Esophagus muscularis mucosa (tissue), 4 donors: ENCODE data around the gene SCARF1. TPM values are rescaled to one million over a fixed set of nuclear protein-coding genes. Genes with fewer than 3 reads are reported as not detected.

Experiments used
- DNase-seq: peaks from one replicate; pipeline ENCODE4 v3.0.0-alpha.2; 2017; ENCODE audit errors: extremely low spot score
- H3K27ac ChIP-seq, 4 donors: fragments of 200-600 bp; sonication (generic); replicated peaks in 1 of 4; 1 replicate in 3 of 4; 2 replicates in 1 of 4; pipeline ENCODE4 v1.5.1; 2016 to 2019; ENCODE audit warnings: mild to moderate bottlenecking in 1 of 4
- H3K27me3 ChIP-seq, 4 donors: fragments of 200-600 bp; sonication (generic); one replicate each; pipeline versions ENCODE4 v1.5.1 to v1.6.0; 2016 to 2019
- H3K36me3 ChIP-seq, 4 donors: fragments of 200-600 bp; sonication (generic); one replicate each; pipeline ENCODE4 v1.5.1; 2016 to 2019
- H3K4me1 ChIP-seq, 4 donors: fragments of 200-600 bp; sonication (generic); one replicate each; pipeline ENCODE4 v1.5.1; 2016 to 2019
- H3K4me3 ChIP-seq, 4 donors: fragments of 200-600 bp; sonication (generic); 1 replicate in 2 of 4; 2 replicates in 2 of 4; pipeline ENCODE4 v1.5.1; 2016 to 2019; ENCODE audit warnings: mild to moderate bottlenecking in 4 of 4, moderate library complexity in 1 of 4
- H3K9me3 ChIP-seq, 4 donors: fragments of 200-600 bp; sonication (generic); 1 replicate in 3 of 4; 2 replicates in 1 of 4; pipeline ENCODE4 v1.5.1; 2016 to 2019
- CTCF ChIP-seq, 3 experiments: fragments of 200-600 bp in 2 of 3; fragments of 450-650 bp in 1 of 3; sonication (generic) in 2 of 3; IDR thresholded peaks; one replicate each; pipeline ENCODE4 v1.5.1; 2017 to 2019; ENCODE audit warnings: antibody characterized with exemption in 3 of 3, mild to moderate bottlenecking in 2 of 3, moderate library complexity in 1 of 3
- EP300 ChIP-seq: sonication (generic); formaldehyde crosslinking; IDR thresholded peaks from one replicate; pipeline ENCODE4 v1.6.1; 2017; ENCODE audit warnings: antibody characterized with exemption
- POLR2A ChIP-seq: fragments of 450-650 bp; IDR thresholded peaks from one replicate; pipeline ENCODE4 v1.6.1; 2017; ENCODE audit warnings: antibody characterized with exemption, moderate library complexity, mild to moderate bottlenecking, low read depth
- POLR2AphosphoS5 ChIP-seq, 2 donors: sonication (generic); formaldehyde crosslinking; IDR thresholded peaks; one replicate each; pipeline ENCODE4 v1.6.1; 2017; ENCODE audit warnings: antibody characterized with exemption in 2 of 2
- WGBS: methylation state at CpG from one replicate; pipeline ENCODE4 v1.1.5; 2018; 5-methylcytosine and 5-hydroxymethylcytosine counted together
- intact Hi-C: fragments of 100-400 bp; cut with DNase I; formaldehyde crosslinking; loops from one replicate; pipeline ENCODE4 v1.15.1; 2023
- total RNA-seq, 4 donors: library from RNA; depleted of rRNA; stranded (reverse); fragments of >200 nt; gene quantifications; one replicate each; pipeline versions ENCODE4 v1.1.0 to v1.2.1, GENCODE V29; 2016

Gene SCARF1
- total RNA-seq, 4 donors from 2014 or later: 6.2 to 19.8 (median 12.8) TPM

- TF ChIP-seq POLR2AphosphoS5 (IDR thresholded peaks at IDR 0.05) (no peak), EP300 (no peak), POLR2A (no peak), CTCF (IDR thresholded peaks at IDR 0.05) (no peak)
- WGBS: 89% methylated on average over 5 of the region's 5 CpGs
- H3K4me1 ChIP-seq: peaks cover 15 to 21% (median 18%) of the 10 kb centered on the region in 4 donors
- no peak for DNase-seq
- intact Hi-C loops: no loop called here
- H3K36me3 ChIP-seq: peaks cover 0 to 27% (median 4%) of the 10 kb centered on the region in 4 donors
- no peak overlapping the region for H3K4me3 ChIP-seq
- no peaks in the 10 kb centered on the region for H3K9me3 ChIP-seq
- H3K27ac ChIP-seq: no peak overlapping the region
- H3K27me3 ChIP-seq: no peaks in the 10 kb centered on the region
Measured at GRCh38 chr17:1593630-1593931, 52.0 kb downstream of the SCARF1 start.

- H3K27ac ChIP-seq: no peak overlapping the region
- TF ChIP-seq EP300: no peak
- TF ChIP-seq POLR2A: no peak
- no peak for TF ChIP-seq CTCF (IDR thresholded peaks at IDR 0.05)
- TF ChIP-seq POLR2AphosphoS5 (IDR thresholded peaks at IDR 0.05): no peak
- no peaks in the 10 kb centered on the region for H3K27me3 ChIP-seq
- H3K36me3 ChIP-seq: peaks cover 0 to 27% (median 4%) of the 10 kb centered on the region in 4 donors
- intact Hi-C loops: no loop called here
- H3K4me3 ChIP-seq: no peak overlapping the region
- no peaks in the 10 kb centered on the region for H3K9me3 ChIP-seq
- DNase-seq: no peak
- 69% methylated on average over 23 of the region's 25 CpGs for WGBS
- H3K4me1 ChIP-seq: peaks cover 15 to 21% (median 18%) of the 10 kb centered on the region in 4 donors
Measured at GRCh38 chr17:1592751-1593629, 52.5 kb downstream of the SCARF1 start.

- DNase-seq: no peak
- Histone ChIP-seq H3K27ac (no peak overlapping the region), H3K27me3 (no peaks in the 10 kb centered on the region), H3K4me1 (peaks cover 16 to 21% (median 19%) of the 10 kb centered on the region in 4 donors), H3K9me3 (no peaks in the 10 kb centered on the region), H3K4me3 (no peak overlapping the region), H3K36me3 (peaks cover 0 to 33% (median 4%) of the 10 kb centered on the region in 4 donors)
- intact Hi-C loops: no loop called here
- TF ChIP-seq EP300: no peak
- TF ChIP-seq POLR2A: no peak
- no peak for TF ChIP-seq POLR2AphosphoS5 (IDR thresholded peaks at IDR 0.05)
- TF ChIP-seq CTCF (IDR thresholded peaks at IDR 0.05): no peak
- WGBS: 85% methylated on average over 22 of the region's 40 CpGs
Measured at GRCh38 chr17:1591474-1592090, 54.0 kb downstream of the SCARF1 start.

- WGBS: 94% methylated on average over 20 of the region's 38 CpGs
- Histone ChIP-seq H3K4me1 (peaks cover 16 to 21% (median 19%) of the 10 kb centered on the region in 4 donors), H3K36me3 (peaks cover 0 to 36% (median 4%) of the 10 kb centered on the region in 4 donors), H3K4me3 (no peak overlapping the region), H3K27ac (peak overlapping the region in 3 of 4 donors; percentile 66 to 71 (median 68)), H3K9me3 (no peaks in the 10 kb centered on the region), H3K27me3 (no peaks in the 10 kb centered on the region)
- TF ChIP-seq POLR2AphosphoS5 (IDR thresholded peaks at IDR 0.05) (no peak), EP300 (no peak), CTCF (IDR thresholded peaks at IDR 0.05) (no peak), POLR2A (no peak)
- intact Hi-C loops: no loop called here
- no peak for DNase-seq
Measured at GRCh38 chr17:1590747-1591473, 54.6 kb downstream of the SCARF1 start.
